Measurements from ENCODE around the gene GCNA.

GCNA gene

GRCh38 chrX:71652405-71652804 is 74.2 kb downstream of the GCNA start:
- TF ChIP-seq CTCF (IDR thresholded peaks at IDR 0.05), result no peak
- H3K27me3 ChIP-seq, result no peaks in the 10 kb centered on the region

GRCh38 chrX:71653344-71653743 is 75.1 kb downstream of the GCNA start:
- H3K36me3 ChIP-seq, result no peaks in the 10 kb centered on the region
- TF ChIP-seq CTCF (IDR thresholded peaks at IDR 0.05), result no peak
- no peaks in the 10 kb centered on the region for H3K27me3 ChIP-seq

More at GRCh38 chrX:71652405-71652804, 74.2 kb downstream of the GCNA start:
- no peaks in the 10 kb centered on the region for H3K36me3 ChIP-seq
- H3K27ac ChIP-seq, result no peak overlapping the region
- no peaks in the 10 kb centered on the region for H3K4me1 ChIP-seq (ENCODE audit: control insufficient read depth in 1 of 2, insufficient read depth in 1 of 2, low read depth in 1 of 2, low read length in 1 of 2)
- H3K9me3 ChIP-seq, result no peaks in the 10 kb centered on the region
- no peak overlapping the region for H3K4me3 ChIP-seq (ENCODE audit: low read depth in 1 of 2, low read length in 1 of 2)

GRCh38 chrX:71657267-71657666 is 79.0 kb downstream of the GCNA start:
- no peak for TF ChIP-seq CTCF (IDR thresholded peaks at IDR 0.05)
- H3K9me3 ChIP-seq, result no peaks in the 10 kb centered on the region
- H3K4me3 ChIP-seq (ENCODE audit: low read depth in 1 of 2, low read length in 1 of 2), result no peak overlapping the region

More at GRCh38 chrX:71653344-71653743, 75.1 kb downstream of the GCNA start:
- Histone ChIP-seq H3K4me3 (ENCODE audit: low read depth in 1 of 2, low read length in 1 of 2) (no peak overlapping the region), H3K4me1 (ENCODE audit: control insufficient read depth in 1 of 2, insufficient read depth in 1 of 2, low read depth in 1 of 2, low read length in 1 of 2) (no peaks in the 10 kb centered on the region), H3K9me3 (no peaks in the 10 kb centered on the region), H3K27ac (no peak overlapping the region)

GRCh38 chrX:71659342-71659741 is 81.1 kb downstream of the GCNA start:
- H3K27me3 ChIP-seq, result no peaks in the 10 kb centered on the region
- H3K4me1 ChIP-seq (ENCODE audit: control insufficient read depth in 1 of 2, insufficient read depth in 1 of 2, low read depth in 1 of 2, low read length in 1 of 2), result no peaks in the 10 kb centered on the region
- no peaks in the 10 kb centered on the region for H3K36me3 ChIP-seq
- H3K9me3 ChIP-seq, result no peaks in the 10 kb centered on the region
- TF ChIP-seq CTCF (IDR thresholded peaks at IDR 0.05), result no peak
- no peak overlapping the region for H3K27ac ChIP-seq
- no peak overlapping the region for H3K4me3 ChIP-seq (ENCODE audit: low read depth in 1 of 2, low read length in 1 of 2)

More at GRCh38 chrX:71657267-71657666, 79.0 kb downstream of the GCNA start:
- Histone ChIP-seq H3K36me3 (no peaks in the 10 kb centered on the region), H3K4me1 (ENCODE audit: control insufficient read depth in 1 of 2, insufficient read depth in 1 of 2, low read depth in 1 of 2, low read length in 1 of 2) (no peaks in the 10 kb centered on the region), H3K27ac (no peak overlapping the region), H3K27me3 (no peaks in the 10 kb centered on the region)

GRCh38 chrX:71659959-71660358 is 81.7 kb downstream of the GCNA start:
- H3K9me3 ChIP-seq, result no peaks in the 10 kb centered on the region
- H3K27me3 ChIP-seq, result no peaks in the 10 kb centered on the region
- H3K27ac ChIP-seq, result no peak overlapping the region
- no peak for TF ChIP-seq CTCF (IDR thresholded peaks at IDR 0.05)
- no peaks in the 10 kb centered on the region for H3K36me3 ChIP-seq
- no peak overlapping the region for H3K4me3 ChIP-seq (ENCODE audit: low read depth in 1 of 2, low read length in 1 of 2)
- no peaks in the 10 kb centered on the region for H3K4me1 ChIP-seq (ENCODE audit: control insufficient read depth in 1 of 2, insufficient read depth in 1 of 2, low read depth in 1 of 2, low read length in 1 of 2)
